Mesothelial cell of epicardium (in vitro differentiated cells): ENCODE data around the gene ST6GALNAC6. TPM values are rescaled to one million over a fixed set of nuclear protein-coding genes. Genes with fewer than 3 reads are reported as not detected.
"Not testable (repeated sequence)": the region's sequence is repeated elsewhere in the genome, so short reads cannot be mapped to it uniquely, and the experiment has no call there.

Source experiments
- DNase-seq, 2 experiments: peaks; one replicate each; pipeline ENCODE4 v3.0.0; 2021; ENCODE audit warnings: low spot score in 2 of 2; ENCODE audit not compliant: unreplicated experiment in 2 of 2
- H3K27ac Mint-ChIP-seq: 2 replicates; pipeline ENCODE4 v1.8.0; 2021; ENCODE audit warnings: mixed read lengths
- H3K27me3 Mint-ChIP-seq: 2 replicates; pipeline ENCODE4 v1.8.0; 2021; ENCODE audit warnings: low read depth, mixed read lengths
- H3K36me3 Mint-ChIP-seq: 2 replicates; pipeline ENCODE4 v1.8.0; 2021; ENCODE audit warnings: mixed read lengths
- H3K4me1 Mint-ChIP-seq: 2 replicates; pipeline ENCODE4 v1.8.0; 2021; ENCODE audit warnings: mixed read lengths
- H3K4me3 Mint-ChIP-seq: 2 replicates; pipeline ENCODE4 v1.8.0; 2021; ENCODE audit warnings: mild to moderate bottlenecking, moderate library complexity, mixed read lengths
- H3K9me3 Mint-ChIP-seq: 2 replicates; pipeline ENCODE4 v1.8.0; 2021; ENCODE audit warnings: mixed read lengths
- total RNA-seq: library from RNA; stranded (reverse); gene quantifications from 3 replicates; pipeline ENCODE4 v1.2.1, GENCODE V29; 2021
- TF ChIP-seq, protein P1 (sequence below): fragments of 200-600 bp; sonication (generic); IDR thresholded peaks from one replicate; pipeline ENCODE4 v1.5.0; 2021; ENCODE audit warnings: antibody characterized with exemption; ENCODE audit not compliant: unreplicated experiment

Gene ST6GALNAC6
- total RNA-seq, 1 donor from 2014 or later = 34.2 TPM

DNA sequence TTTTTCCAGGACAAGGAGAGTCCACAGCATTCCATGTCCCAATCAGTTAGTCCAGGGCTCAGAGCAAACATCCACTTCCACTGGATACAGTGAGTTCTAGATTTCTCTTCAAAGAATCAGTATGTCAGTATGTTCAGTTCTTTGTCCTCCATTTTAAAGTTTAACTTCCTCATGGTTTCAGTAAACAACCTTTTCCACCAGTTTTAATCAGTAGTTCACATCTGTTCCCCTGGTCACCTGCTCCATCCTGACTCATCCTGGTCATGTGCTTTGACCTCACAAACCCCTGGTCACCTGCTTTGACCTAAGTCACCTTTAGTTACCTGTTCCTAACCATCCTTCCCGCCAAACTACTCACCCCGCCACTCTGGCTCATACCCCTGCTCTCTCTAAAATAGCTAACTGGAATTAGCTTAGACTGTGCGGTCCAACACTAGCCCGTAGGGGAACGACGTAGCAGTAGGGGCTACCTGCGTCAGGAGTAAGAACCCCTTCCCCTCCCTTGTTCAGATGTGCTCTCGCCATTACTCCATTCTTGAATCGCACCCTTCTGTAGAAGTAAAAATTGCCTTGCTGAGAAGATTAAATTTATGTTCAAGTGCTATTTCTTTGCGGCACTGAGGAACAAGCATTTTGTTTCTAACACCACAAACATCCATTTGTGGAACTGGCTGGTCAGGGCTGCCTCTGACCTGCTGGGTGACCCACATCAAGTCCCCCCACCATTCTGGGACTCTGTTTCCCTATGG, 50.5 kb downstream of the ST6GALNAC6 start:
- Mint-ChIP-seq H3K27ac (no peak overlapping the region), H3K4me1 (peaks cover 7% of the 10 kb centered on the region), H3K9me3 (peaks cover 12% of the 10 kb centered on the region), H3K36me3 (peaks cover 9% of the 10 kb centered on the region), H3K4me3 (no peak overlapping the region), H3K27me3 (no peaks in the 10 kb centered on the region)
- DNase-seq = no peak
- TF ChIP-seq, protein P1, sequence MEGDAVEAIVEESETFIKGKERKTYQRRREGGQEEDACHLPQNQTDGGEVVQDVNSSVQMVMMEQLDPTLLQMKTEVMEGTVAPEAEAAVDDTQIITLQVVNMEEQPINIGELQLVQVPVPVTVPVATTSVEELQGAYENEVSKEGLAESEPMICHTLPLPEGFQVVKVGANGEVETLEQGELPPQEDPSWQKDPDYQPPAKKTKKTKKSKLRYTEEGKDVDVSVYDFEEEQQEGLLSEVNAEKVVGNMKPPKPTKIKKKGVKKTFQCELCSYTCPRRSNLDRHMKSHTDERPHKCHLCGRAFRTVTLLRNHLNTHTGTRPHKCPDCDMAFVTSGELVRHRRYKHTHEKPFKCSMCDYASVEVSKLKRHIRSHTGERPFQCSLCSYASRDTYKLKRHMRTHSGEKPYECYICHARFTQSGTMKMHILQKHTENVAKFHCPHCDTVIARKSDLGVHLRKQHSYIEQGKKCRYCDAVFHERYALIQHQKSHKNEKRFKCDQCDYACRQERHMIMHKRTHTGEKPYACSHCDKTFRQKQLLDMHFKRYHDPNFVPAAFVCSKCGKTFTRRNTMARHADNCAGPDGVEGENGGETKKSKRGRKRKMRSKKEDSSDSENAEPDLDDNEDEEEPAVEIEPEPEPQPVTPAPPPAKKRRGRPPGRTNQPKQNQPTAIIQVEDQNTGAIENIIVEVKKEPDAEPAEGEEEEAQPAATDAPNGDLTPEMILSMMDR = no peak

DNA sequence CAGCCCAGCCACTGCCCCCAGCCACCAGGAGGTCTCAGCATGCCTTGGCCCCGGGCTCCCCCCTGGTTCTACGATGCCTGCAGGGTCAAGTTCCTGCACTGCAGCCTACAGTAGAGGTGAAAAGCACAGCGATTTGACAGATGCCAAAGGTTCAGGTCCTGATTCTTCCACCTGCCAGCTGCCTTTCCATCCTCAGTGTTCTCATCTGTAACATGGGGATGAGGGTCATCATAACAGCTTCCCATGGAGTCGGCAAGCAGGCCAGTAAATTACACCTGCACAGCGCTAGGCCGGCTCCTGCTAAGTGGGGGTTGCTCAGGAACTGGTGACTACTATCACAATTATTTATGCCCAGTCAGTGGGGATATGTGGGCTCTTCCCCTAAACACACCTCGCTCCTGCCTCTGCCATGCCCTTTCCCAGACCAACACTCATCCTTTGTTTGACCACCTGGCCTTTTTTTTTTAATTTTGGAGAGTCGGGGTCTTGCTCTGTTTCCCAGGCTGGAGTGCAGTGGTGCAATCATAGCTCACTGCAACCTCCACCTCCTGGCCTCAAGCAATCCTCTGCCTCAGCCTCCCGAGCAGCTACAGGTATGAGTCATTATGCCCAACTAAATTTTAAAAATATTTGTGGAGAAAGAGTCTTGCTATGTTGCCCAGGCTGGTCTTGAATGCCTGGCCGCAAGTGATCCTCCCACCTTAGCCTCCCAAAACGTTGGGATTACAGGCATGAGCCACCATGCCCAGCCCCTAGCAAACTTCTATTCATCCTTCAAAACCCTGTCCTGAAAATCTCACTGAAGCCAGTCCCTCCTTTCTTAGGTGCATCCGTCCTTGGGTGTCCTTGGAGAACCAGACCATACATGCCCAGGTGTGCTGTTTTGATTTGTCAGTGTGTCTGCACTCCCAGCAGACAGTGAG, 51.3 kb downstream of the ST6GALNAC6 start:
- H3K27ac Mint-ChIP-seq = peak overlapping the region; percentile 34
- no peak overlapping the region for H3K4me3 Mint-ChIP-seq
- TF ChIP-seq, protein P1 = no peak
- H3K4me1 Mint-ChIP-seq = peaks cover 5% of the 10 kb centered on the region
- H3K36me3 Mint-ChIP-seq = peaks cover 9% of the 10 kb centered on the region
- no peak for DNase-seq
- H3K27me3 Mint-ChIP-seq = no peaks in the 10 kb centered on the region
- peaks cover 12% of the 10 kb centered on the region for H3K9me3 Mint-ChIP-seq

- Mint-ChIP-seq H3K4me3 (no peak overlapping the region), H3K27me3 (no peaks in the 10 kb centered on the region), H3K27ac (no peak overlapping the region), H3K4me1 (peaks cover 5% of the 10 kb centered on the region), H3K36me3 (peaks cover 9% of the 10 kb centered on the region), H3K9me3 (peaks cover 12% of the 10 kb centered on the region)
- DNase-seq = no peak
- TF ChIP-seq, protein P1 = no peak
Measured at GRCh38 chr9:127847178-127847510, 52.3 kb downstream of the ST6GALNAC6 start.

- Mint-ChIP-seq H3K27ac (no peak overlapping the region), H3K9me3 (peaks cover 12% of the 10 kb centered on the region), H3K4me3 (no peak overlapping the region), H3K4me1 (peaks cover 5% of the 10 kb centered on the region), H3K27me3 (no peaks in the 10 kb centered on the region), H3K36me3 (peaks cover 9% of the 10 kb centered on the region)
- TF ChIP-seq, protein P1 = no peak
- no peak for DNase-seq
Measured at GRCh38 chr9:127846443-127847177, 52.8 kb downstream of the ST6GALNAC6 start.

GRCh38 chr9:127845619-127846018, 53.8 kb downstream of the ST6GALNAC6 start:
- H3K27me3 Mint-ChIP-seq, H3K4me3 Mint-ChIP-seq, H3K4me1 Mint-ChIP-seq, DNase-seq, H3K36me3 Mint-ChIP-seq: not testable (repeated sequence)
- peak overlapping the region; percentile 79 for H3K27ac Mint-ChIP-seq
- peaks cover 12% of the 10 kb centered on the region for H3K9me3 Mint-ChIP-seq
